GM12891 (cell line): ENCODE measurements around the gene SHE.

Experiments used
- POLR2A ChIP-seq: IDR thresholded peaks from 2 replicates; pipeline ENCODE4 v1.6.1; 2011; ENCODE audit warnings: low read depth, low read length, control low read depth
- POU2F2 ChIP-seq: IDR thresholded peaks from 2 replicates; pipeline ENCODE4 v1.6.1; 2011; ENCODE audit warnings: low read depth, mild to moderate bottlenecking, control low read depth, low read length, moderate library complexity
- TAF1 ChIP-seq: IDR thresholded peaks from 2 replicates; pipeline ENCODE4 v1.6.1; 2011; ENCODE audit warnings: low read depth, low read length, control low read depth

- TF ChIP-seq POU2F2 (no peak), POLR2A (no peak), TAF1 (no peak)
Measured at GRCh38 chr1:154539486-154540483, 37.6 kb upstream of the SHE start.
